ENCODE results near the gene FUBP1. TPM values are rescaled to one million over a fixed set of nuclear protein-coding genes. Genes with fewer than 3 reads are reported as not detected.
A peak's percentile ranks its signal among the peaks of the same experiment; 100 is the strongest.

FUBP1 gene
- total and polyA plus RNA-seq, 2 of the 8 experiments (the other 6 are each of a cell fraction or from before 2014, with no cell fraction given) = 184 to 201 TPM

- TF ChIP-seq CHD7 (IDR thresholded peaks at IDR 0.05; ENCODE audit: insufficient replicate concordance, low read length) (peak; percentile 82), ZNF274 (IDR thresholded peaks at IDR 0.05; ENCODE audit: borderline replicate concordance, extremely low read depth, low read length) (no peak), EGR1 (IDR thresholded peaks at IDR 0.05; ENCODE audit: borderline replicate concordance, low read depth, low read length) (peak; percentile 63; the same call in 1 of the 2 replicates), RFX5 (IDR thresholded peaks at IDR 0.05; ENCODE audit: borderline replicate concordance, low read depth, low read length) (no peak), BACH1 (IDR thresholded peaks at IDR 0.05; ENCODE audit: low read length) (no peak), MAFK (IDR thresholded peaks at IDR 0.05; ENCODE audit: low read depth, low read length) (0 out of 2 replicates have a peak, but pooled peaks have one; percentile 20), SIX5 (IDR thresholded peaks at IDR 0.05; ENCODE audit: low read depth, low read length) (no peak)
Observed at GRCh38 chr1:78003882-78004718, 25.2 kb upstream of the FUBP1 start (continued).

Measured in H1 (cell line).